Neuronal stem cell (in vitro differentiated cells): Measurements from ENCODE around the gene FXN.

Source experiments
- DNase-seq: peaks from one replicate; pipeline ENCODE4 v3.0.0-alpha.2; 2013; ENCODE audit warnings: low spot score
- H2AFZ ChIP-seq: one replicate; pipeline ENCODE4 v1.6.1; 2013; ENCODE audit warnings: mild to moderate bottlenecking, low read length, inconsistent platforms
- H2AK5ac ChIP-seq: 2 replicates; pipeline ENCODE4 v1.6.1; 2013; ENCODE audit warnings: low read depth, mild to moderate bottlenecking, inconsistent platforms, low read length, moderate library complexity, mixed read lengths
- H2BK120ac ChIP-seq: 2 replicates; pipeline ENCODE4 v1.6.1; 2013; ENCODE audit warnings: low read depth, mild to moderate bottlenecking, inconsistent platforms, low read length, moderate library complexity, mixed read lengths
- H2BK12ac ChIP-seq: one replicate; pipeline ENCODE4 v1.6.1; 2013; ENCODE audit warnings: low read length, inconsistent platforms
- H2BK15ac ChIP-seq: 2 replicates; pipeline ENCODE4 v1.6.1; 2013; ENCODE audit warnings: mild to moderate bottlenecking, low read length, inconsistent platforms, mixed read lengths
- H2BK5ac ChIP-seq: one replicate; pipeline ENCODE4 v1.6.1; 2013; ENCODE audit warnings: inconsistent platforms, mild to moderate bottlenecking, low read length, moderate library complexity
- H3K14ac ChIP-seq: one replicate; pipeline ENCODE4 v1.6.1; 2013; ENCODE audit warnings: low read length, inconsistent platforms
- H3K18ac ChIP-seq: 2 replicates; pipeline ENCODE4 v1.6.1; 2013; ENCODE audit warnings: low read length, inconsistent platforms
- H3K23ac ChIP-seq: 2 replicates; pipeline ENCODE4 v1.6.1; 2013; ENCODE audit warnings: low read depth, mild to moderate bottlenecking, mixed read lengths, low read length, inconsistent platforms; ENCODE audit not compliant: poor library complexity
- H3K27ac ChIP-seq: replicated peaks from 3 replicates; pipeline ENCODE4 v1.5.1; 2013; ENCODE audit warnings: low read length, inconsistent platforms
- H3K27me3 ChIP-seq, 3 experiments: 2 replicates each; pipeline ENCODE4 v1.6.1; 2013; ENCODE audit warnings: low read length in 3 of 3, mild to moderate bottlenecking in 2 of 3, inconsistent platforms in 1 of 3, low read depth in 1 of 3, mixed read lengths in 1 of 3, moderate library complexity in 1 of 3; ENCODE audit not compliant: control insufficient read depth in 3 of 3, insufficient read depth in 3 of 3
- H3K36me3 ChIP-seq, 2 donors: replicated peaks in 1 of 2; 2 replicates each; pipeline ENCODE4 v1.6.1; 2013; ENCODE audit warnings: low read length in 2 of 2; ENCODE audit not compliant: control insufficient read depth in 2 of 2, insufficient read depth in 2 of 2
- H3K4ac ChIP-seq: 2 replicates; pipeline ENCODE4 v1.6.1; 2013; ENCODE audit warnings: inconsistent platforms, mild to moderate bottlenecking, low read length, moderate library complexity
- H3K4me1 ChIP-seq, 2 donors: 1 replicate in 1 of 2; 2 replicates in 1 of 2; pipeline ENCODE4 v1.6.1; 2013; ENCODE audit warnings: low read length in 2 of 2, low read depth in 1 of 2; ENCODE audit not compliant: control insufficient read depth in 2 of 2, insufficient read depth in 1 of 2
- H3K4me2 ChIP-seq: one replicate; pipeline ENCODE4 v1.6.1; 2013; ENCODE audit warnings: mild to moderate bottlenecking, low read length, inconsistent platforms; ENCODE audit not compliant: insufficient read depth, poor library complexity, severe bottlenecking
- H3K4me3 ChIP-seq, 2 donors: 2 replicates each; pipeline ENCODE4 v1.5.1; 2013; ENCODE audit warnings: low read length in 2 of 2, mild to moderate bottlenecking in 2 of 2, inconsistent platforms in 1 of 2, moderate library complexity in 1 of 2
- H3K79me1 ChIP-seq: one replicate; pipeline ENCODE4 v1.6.1; 2013; ENCODE audit warnings: low read depth, mild to moderate bottlenecking, inconsistent platforms, low read length, moderate library complexity
- H3K9ac ChIP-seq: one replicate; pipeline ENCODE4 v1.6.1; 2013; ENCODE audit warnings: mild to moderate bottlenecking, low read depth, low read length, inconsistent platforms; ENCODE audit not compliant: poor library complexity
- H3K9me3 ChIP-seq, 2 donors: replicated peaks in 1 of 2; 2 replicates each; pipeline versions ENCODE3 to v1.6.1; 2013; ENCODE audit warnings: low read length in 2 of 2, mild to moderate bottlenecking in 2 of 2, inconsistent platforms in 1 of 2, low read depth in 1 of 2, mixed read lengths in 1 of 2, moderate library complexity in 1 of 2; ENCODE audit not compliant: control insufficient read depth in 2 of 2, insufficient read depth in 1 of 2
- H4K8ac ChIP-seq: one replicate; pipeline ENCODE4 v1.6.1; 2013; ENCODE audit warnings: low read depth, mild to moderate bottlenecking, inconsistent platforms, low read length, moderate library complexity
- H4K91ac ChIP-seq: one replicate; pipeline ENCODE4 v1.6.1; 2013; ENCODE audit warnings: low read length, low read depth, mild to moderate bottlenecking, inconsistent platforms; ENCODE audit not compliant: poor library complexity
- WGBS, 2 donors: extraction: QIAGEN DNeasy Blood & Tissue Kit; methylation state at CpG; one replicate each; pipeline ENCODE4 v1.1.7; 2013; ENCODE audit warnings: missing lambda C conversion rate in 2 of 2, mixed read lengths in 1 of 2; ENCODE audit not compliant: insufficient read length in 2 of 2, insufficient replicate concordance in 1 of 2; ENCODE audit errors: extremely low coverage in 2 of 2; 5-methylcytosine and 5-hydroxymethylcytosine counted together

The FXN gene

GRCh38 chr9:69030851-69031645 is 4.5 kb upstream of the FXN start:
- Histone ChIP-seq H2BK120ac (no peak overlapping the region), H4K8ac (no peak overlapping the region), H2BK5ac (no peak overlapping the region), H2BK12ac (no peak overlapping the region), H3K36me3 (no peaks in the 10 kb centered on the region), H2AFZ (no peak overlapping the region), H2BK15ac (no peak overlapping the region), H2AK5ac (no peak overlapping the region), H3K14ac (no peak overlapping the region), H3K4me3 (no peak overlapping the region), H3K4me2 (no peak overlapping the region), H3K4me1 (no peaks in the 10 kb centered on the region), H3K27ac (no peak overlapping the region), H3K18ac (no peak overlapping the region), H3K79me1 (no peaks in the 10 kb centered on the region), H3K9me3 (peaks cover 2 to 8% of the 10 kb centered on the region in 2 donors), H3K9ac (no peak overlapping the region), H3K4ac (no peak overlapping the region), H4K91ac (no peak overlapping the region), H3K27me3 (peaks cover 0 to 2% (median 0%) of the 10 kb centered on the region in 3 experiments), H3K23ac (no peak overlapping the region)
- no peak for DNase-seq
- WGBS, 2 donors = no CpG with 5 or more reads among the region's 1 CpG

GRCh38 chr9:69034071-69034470 is 1.5 kb upstream of the FXN start:
- Histone ChIP-seq H3K4me2 (no peak overlapping the region), H2BK5ac (no peak overlapping the region), H2AFZ (no peak overlapping the region), H3K27ac (no peak overlapping the region), H3K36me3 (no peaks in the 10 kb centered on the region), H4K91ac (no peak overlapping the region), H3K4me3 (no peak overlapping the region), H4K8ac (no peak overlapping the region), H3K4me1 (peaks cover 0 to 5% of the 10 kb centered on the region in 2 donors), H2BK12ac (no peak overlapping the region), H2BK15ac (no peak overlapping the region), H3K4ac (no peak overlapping the region), H3K23ac (no peak overlapping the region), H3K14ac (no peak overlapping the region), H3K79me1 (peaks cover 6% of the 10 kb centered on the region), H2BK120ac (no peak overlapping the region), H3K27me3 (peaks cover 0 to 2% (median 0%) of the 10 kb centered on the region in 3 experiments), H3K9me3 (peaks cover 2 to 8% of the 10 kb centered on the region in 2 donors), H3K9ac (no peak overlapping the region), H3K18ac (no peak overlapping the region), H2AK5ac (no peak overlapping the region)
- WGBS, 2 donors = no CpG with 5 or more reads among the region's 2 CpGs
- DNase-seq = no peak

GRCh38 chr9:69036309-69036708 is 757 bp downstream of the FXN start:
- H2AFZ ChIP-seq = peak overlapping the region; percentile 98
- H3K4me3 ChIP-seq = peak overlapping the region; percentile 77 to 86
- no peak overlapping the region for H2BK15ac ChIP-seq
- no peak overlapping the region for H3K4ac ChIP-seq
- no peak overlapping the region for H2BK12ac ChIP-seq
- H3K18ac ChIP-seq = no peak overlapping the region
- peak overlapping the region; percentile 61 for H2BK5ac ChIP-seq
- peaks cover 0 to 2% of the 10 kb centered on the region in 2 donors for H3K36me3 ChIP-seq
- no peak overlapping the region for H4K8ac ChIP-seq
- H3K9ac ChIP-seq = peak overlapping the region; percentile 91
- no CpG with 5 or more reads among the region's 14 CpGs for WGBS, 2 donors
- peak overlapping the region; percentile 76 for H3K4me2 ChIP-seq
- H3K79me1 ChIP-seq = peaks cover 6% of the 10 kb centered on the region
- H3K9me3 ChIP-seq = peaks cover 0 to 7% of the 10 kb centered on the region in 2 donors
- H4K91ac ChIP-seq = no peak overlapping the region
- H3K27me3 ChIP-seq = peaks cover 0 to 2% (median 0%) of the 10 kb centered on the region in 3 experiments
- no peak overlapping the region for H3K14ac ChIP-seq
- H3K4me1 ChIP-seq = peaks cover 0 to 5% of the 10 kb centered on the region in 2 donors
- H3K27ac ChIP-seq = peak overlapping the region; percentile 78
- no peak overlapping the region for H3K23ac ChIP-seq
- no peak overlapping the region for H2AK5ac ChIP-seq
- no peak for DNase-seq
- H2BK120ac ChIP-seq = no peak overlapping the region

GRCh38 chr9:69036799-69037198 is 1.2 kb downstream of the FXN start:
- Histone ChIP-seq H2BK15ac (no peak overlapping the region), H2BK12ac (no peak overlapping the region), H3K4me3 (peak overlapping the region in 1 of 2 donors; percentile 77), H3K14ac (no peak overlapping the region), H2BK5ac (no peak overlapping the region), H3K4me2 (no peak overlapping the region), H3K27ac (no peak overlapping the region), H2AK5ac (no peak overlapping the region), H3K9me3 (peaks cover 0 to 7% of the 10 kb centered on the region in 2 donors), H3K18ac (no peak overlapping the region), H3K27me3 (peaks cover 0 to 2% (median 0%) of the 10 kb centered on the region in 3 experiments), H4K91ac (no peak overlapping the region), H4K8ac (no peak overlapping the region), H2AFZ (peak overlapping the region; percentile 12), H2BK120ac (no peak overlapping the region), H3K4ac (no peak overlapping the region), H3K23ac (no peak overlapping the region), H3K79me1 (peaks cover 6% of the 10 kb centered on the region), H3K4me1 (peaks cover 0 to 5% of the 10 kb centered on the region in 2 donors), H3K9ac (peak overlapping the region; percentile 3), H3K36me3 (peaks cover 0 to 5% of the 10 kb centered on the region in 2 donors)
- no CpG with 5 or more reads among the region's 10 CpGs for WGBS, 2 donors
- no peak for DNase-seq
